SK-N-SH treated with all-trans-retinoic acid at 6 μM for 48 hours (cell line): Measurements from ENCODE around the gene CTBP2.

Experiments
- ATAC-seq: fragments of 200-7000 bp; cut with Tn5 transposase; 3 replicates; pipeline ENCODE4 v1.9.1; 2020; ENCODE audit warnings: mild to moderate bottlenecking, moderate library complexity
- BACH2 ChIP-seq: fragments of 250-450 bp; sonication (Bioruptor Pico); IDR thresholded peaks from 2 replicates; pipeline ENCODE4 v1.9.0; 2021; ENCODE audit warnings: mild to moderate bottlenecking, borderline replicate concordance
- CSDC2 ChIP-seq: fragments of 250-450 bp; sonication (Bioruptor Pico); IDR thresholded peaks from 2 replicates; pipeline ENCODE4 v1.5.0; 2020; ENCODE audit warnings: mild to moderate bottlenecking, moderate library complexity
- ESRRG ChIP-seq: fragments of 250-450 bp; sonication (Bioruptor Pico); IDR thresholded peaks from 2 replicates; pipeline ENCODE4 v1.6.1; 2021; ENCODE audit warnings: mild to moderate bottlenecking
- GLIS3 ChIP-seq: fragments of 250-450 bp; sonication (Bioruptor Pico); IDR thresholded peaks from 2 replicates; pipeline ENCODE4 v1.5.0; 2020; ENCODE audit warnings: mild to moderate bottlenecking, moderate library complexity
- ISL1 ChIP-seq: fragments of 250-450 bp; sonication (Bioruptor Pico); IDR thresholded peaks from 2 replicates; pipeline ENCODE4 v2.1.2; 2022; ENCODE audit warnings: mild to moderate bottlenecking, moderate library complexity
- OSR1 ChIP-seq: fragments of 250-450 bp; sonication (Bioruptor Pico); IDR thresholded peaks from 2 replicates; pipeline ENCODE4 v1.8.0; 2022; ENCODE audit warnings: moderate library complexity, mild to moderate bottlenecking, inconsistent platforms
- PPARA ChIP-seq: fragments of 250-450 bp; sonication (Bioruptor Pico); IDR thresholded peaks from 2 replicates; pipeline ENCODE4 v1.5.0; 2020; ENCODE audit warnings: mild to moderate bottlenecking, borderline replicate concordance
- RARB ChIP-seq: fragments of 250-450 bp; sonication (Bioruptor Pico); IDR thresholded peaks from 2 replicates; pipeline ENCODE4 v1.8.0; 2021; ENCODE audit warnings: mild to moderate bottlenecking, moderate library complexity
- SNAI2 ChIP-seq: fragments of 250-450 bp; sonication (Bioruptor Pico); IDR thresholded peaks from 2 replicates; pipeline ENCODE4 v1.5.0; 2020; ENCODE audit warnings: mild to moderate bottlenecking, moderate library complexity
- TCF4 ChIP-seq: fragments of 250-450 bp; sonication (Bioruptor Pico); IDR thresholded peaks from 2 replicates; pipeline ENCODE4 v1.8.0; 2021; ENCODE audit warnings: mild to moderate bottlenecking, moderate library complexity, borderline replicate concordance
- ZC3H10 ChIP-seq: fragments of 250-450 bp; sonication (Bioruptor Pico); IDR thresholded peaks from 2 replicates; pipeline ENCODE4 v1.5.1; 2021; ENCODE audit warnings: mild to moderate bottlenecking, moderate library complexity
- ZFP3 ChIP-seq: fragments of 250-450 bp; sonication (Bioruptor Pico); IDR thresholded peaks from 2 replicates; pipeline ENCODE4 v1.5.0; 2020; ENCODE audit warnings: mild to moderate bottlenecking, moderate library complexity
- ZFP30 ChIP-seq: fragments of 450-650 bp; formaldehyde crosslinking; IDR thresholded peaks from 2 replicates; pipeline ENCODE4 v1.5.0; 2022; ENCODE audit warnings: mild to moderate bottlenecking, moderate library complexity
- ZNF565 ChIP-seq: fragments of 450-650 bp; formaldehyde crosslinking; conservative IDR thresholded peaks from 2 replicates; pipeline ENCODE4 v1.5.0; 2020; ENCODE audit warnings: low read depth, mild to moderate bottlenecking, moderate library complexity
- ZNF70 ChIP-seq: fragments of 450-650 bp; formaldehyde crosslinking; IDR thresholded peaks from 2 replicates; pipeline ENCODE4 v1.5.0; 2020; ENCODE audit warnings: mild to moderate bottlenecking, moderate library complexity
- ZNF8 ChIP-seq: fragments of 450-650 bp; formaldehyde crosslinking; IDR thresholded peaks from 2 replicates; pipeline ENCODE4 v1.5.0; 2020; ENCODE audit warnings: mild to moderate bottlenecking, moderate library complexity
- TF ChIP-seq, protein P1 (sequence below): fragments of 250-450 bp; sonication (Bioruptor Pico); IDR thresholded peaks from 2 replicates; pipeline ENCODE4 v1.8.0; 2021; ENCODE audit warnings: low read depth, mild to moderate bottlenecking, moderate library complexity, borderline replicate concordance
- TF ChIP-seq, protein P2 (sequence below): fragments of 250-450 bp; sonication (Bioruptor Pico); IDR thresholded peaks from 2 replicates; pipeline ENCODE4 v1.5.0; 2020; ENCODE audit warnings: mild to moderate bottlenecking, moderate library complexity
- TF ChIP-seq, protein P3 (sequence below): fragments of 250-450 bp; sonication (Bioruptor Pico); IDR thresholded peaks from 2 replicates; pipeline ENCODE4 v1.5.1; 2020; ENCODE audit warnings: low read depth, mild to moderate bottlenecking, moderate library complexity
- TF ChIP-seq, protein P4 (sequence below): fragments of 250-450 bp; sonication (Bioruptor Pico); IDR thresholded peaks from 2 replicates; pipeline ENCODE4 v1.5.1; 2021; ENCODE audit warnings: mild to moderate bottlenecking, moderate library complexity
- TF ChIP-seq, protein P5 (sequence below): fragments of 250-450 bp; sonication (Bioruptor Pico); IDR thresholded peaks from 2 replicates; pipeline ENCODE4 v1.8.0; 2020; ENCODE audit warnings: mild to moderate bottlenecking, moderate library complexity, borderline replicate concordance

The CTBP2 gene

DNA sequence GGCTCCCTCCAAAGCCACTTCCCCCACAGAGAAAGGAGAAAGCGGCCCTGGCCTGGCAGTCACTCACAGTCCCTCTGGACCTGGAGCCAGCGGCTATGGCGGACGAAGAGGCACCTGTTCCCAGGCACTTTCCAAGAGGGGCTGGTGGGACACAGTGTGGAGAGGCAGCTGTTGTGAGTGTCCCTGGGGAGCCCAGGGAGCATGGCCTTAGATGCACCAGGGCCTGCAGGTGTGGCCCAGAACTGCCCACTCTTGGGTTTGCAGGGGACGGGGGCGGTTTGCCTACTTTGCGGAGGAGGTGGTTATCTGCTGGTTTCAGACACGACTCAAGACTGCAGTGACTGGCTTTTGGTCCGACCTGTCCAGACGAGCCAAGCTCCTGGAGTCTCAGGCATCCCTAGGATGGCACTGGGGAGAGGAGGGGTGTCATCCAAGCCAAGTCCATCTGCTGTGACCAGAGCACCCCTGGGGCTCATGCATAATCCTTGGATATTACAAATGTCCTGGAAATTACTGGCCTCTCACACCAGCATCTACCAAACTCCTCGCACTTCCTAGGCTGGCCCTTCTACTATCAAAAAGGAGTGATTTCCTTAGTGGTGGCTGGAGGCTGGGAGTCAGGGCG lies 18.4 kb downstream of the CTBP2 start:
- no peak for ATAC-seq
- TF ChIP-seq PPARA (CRISPR knock-in tag) (no peak), ZC3H10 (no peak), ESRRG (CRISPR knock-in tag) (no peak), ZNF565 (CRISPR knock-in tag) (no peak), TCF4 (no peak), GLIS3 (CRISPR knock-in tag) (no peak)

DNA sequence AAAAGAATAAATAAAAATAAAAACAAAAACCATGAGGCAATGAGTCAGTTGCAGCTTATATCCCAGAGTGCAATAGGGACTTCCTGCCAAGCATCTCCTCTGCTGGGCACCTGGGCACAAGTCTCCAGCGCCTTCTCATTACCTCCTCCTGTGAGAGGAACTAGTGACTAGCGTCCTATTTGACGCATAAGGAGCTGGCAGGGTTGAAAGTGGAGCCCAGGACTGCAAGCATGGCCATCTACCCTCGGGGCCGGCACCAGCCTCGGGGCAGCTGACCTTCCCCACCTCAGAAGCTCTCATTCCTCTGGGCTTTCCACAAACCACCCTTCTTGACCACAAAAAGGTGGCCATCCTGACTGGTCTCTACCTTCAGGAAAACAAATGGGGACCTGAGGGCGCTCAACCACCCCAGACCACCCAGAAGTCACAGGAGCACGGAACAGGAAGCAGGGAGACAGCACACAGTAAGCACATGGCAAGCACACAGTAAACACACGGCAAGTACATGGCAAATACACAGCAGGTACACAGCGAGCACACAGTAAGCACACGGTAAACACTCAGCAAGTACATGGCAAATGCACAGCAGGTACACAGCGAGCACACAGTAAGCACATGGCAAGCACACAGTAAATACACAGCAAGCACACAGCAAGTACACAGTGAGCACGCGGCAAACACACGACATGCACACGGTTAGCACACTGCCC lies 19.1 kb downstream of the CTBP2 start:
- no peak for TF ChIP-seq ZFP30
- TF ChIP-seq TCF4: no peak
- no peak for TF ChIP-seq ZNF70 (CRISPR knock-in tag)
- TF ChIP-seq, protein P1, sequence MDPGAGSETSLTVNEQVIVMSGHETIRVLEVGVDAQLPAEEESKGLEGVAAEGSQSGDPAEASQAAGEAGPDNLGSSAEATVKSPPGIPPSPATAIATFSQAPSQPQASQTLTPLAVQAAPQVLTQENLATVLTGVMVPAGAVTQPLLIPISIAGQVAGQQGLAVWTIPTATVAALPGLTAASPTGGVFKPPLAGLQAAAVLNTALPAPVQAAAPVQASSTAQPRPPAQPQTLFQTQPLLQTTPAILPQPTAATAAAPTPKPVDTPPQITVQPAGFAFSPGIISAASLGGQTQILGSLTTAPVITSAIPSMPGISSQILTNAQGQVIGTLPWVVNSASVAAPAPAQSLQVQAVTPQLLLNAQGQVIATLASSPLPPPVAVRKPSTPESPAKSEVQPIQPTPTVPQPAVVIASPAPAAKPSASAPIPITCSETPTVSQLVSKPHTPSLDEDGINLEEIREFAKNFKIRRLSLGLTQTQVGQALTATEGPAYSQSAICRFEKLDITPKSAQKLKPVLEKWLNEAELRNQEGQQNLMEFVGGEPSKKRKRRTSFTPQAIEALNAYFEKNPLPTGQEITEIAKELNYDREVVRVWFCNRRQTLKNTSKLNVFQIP (CRISPR knock-in tag): no peak
- TF ChIP-seq ZC3H10: no peak
- no peak for TF ChIP-seq PPARA (CRISPR knock-in tag)
- TF ChIP-seq BACH2 (CRISPR knock-in tag): no peak
- TF ChIP-seq, protein P2, sequence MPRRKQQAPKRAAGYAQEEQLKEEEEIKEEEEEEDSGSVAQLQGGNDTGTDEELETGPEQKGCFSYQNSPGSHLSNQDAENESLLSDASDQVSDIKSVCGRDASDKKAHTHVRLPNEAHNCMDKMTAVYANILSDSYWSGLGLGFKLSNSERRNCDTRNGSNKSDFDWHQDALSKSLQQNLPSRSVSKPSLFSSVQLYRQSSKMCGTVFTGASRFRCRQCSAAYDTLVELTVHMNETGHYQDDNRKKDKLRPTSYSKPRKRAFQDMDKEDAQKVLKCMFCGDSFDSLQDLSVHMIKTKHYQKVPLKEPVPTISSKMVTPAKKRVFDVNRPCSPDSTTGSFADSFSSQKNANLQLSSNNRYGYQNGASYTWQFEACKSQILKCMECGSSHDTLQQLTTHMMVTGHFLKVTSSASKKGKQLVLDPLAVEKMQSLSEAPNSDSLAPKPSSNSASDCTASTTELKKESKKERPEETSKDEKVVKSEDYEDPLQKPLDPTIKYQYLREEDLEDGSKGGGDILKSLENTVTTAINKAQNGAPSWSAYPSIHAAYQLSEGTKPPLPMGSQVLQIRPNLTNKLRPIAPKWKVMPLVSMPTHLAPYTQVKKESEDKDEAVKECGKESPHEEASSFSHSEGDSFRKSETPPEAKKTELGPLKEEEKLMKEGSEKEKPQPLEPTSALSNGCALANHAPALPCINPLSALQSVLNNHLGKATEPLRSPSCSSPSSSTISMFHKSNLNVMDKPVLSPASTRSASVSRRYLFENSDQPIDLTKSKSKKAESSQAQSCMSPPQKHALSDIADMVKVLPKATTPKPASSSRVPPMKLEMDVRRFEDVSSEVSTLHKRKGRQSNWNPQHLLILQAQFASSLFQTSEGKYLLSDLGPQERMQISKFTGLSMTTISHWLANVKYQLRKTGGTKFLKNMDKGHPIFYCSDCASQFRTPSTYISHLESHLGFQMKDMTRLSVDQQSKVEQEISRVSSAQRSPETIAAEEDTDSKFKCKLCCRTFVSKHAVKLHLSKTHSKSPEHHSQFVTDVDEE: no peak
- no peak for TF ChIP-seq OSR1 (CRISPR knock-in tag)
- TF ChIP-seq CSDC2 (CRISPR knock-in tag): no peak
- TF ChIP-seq, protein P3, sequence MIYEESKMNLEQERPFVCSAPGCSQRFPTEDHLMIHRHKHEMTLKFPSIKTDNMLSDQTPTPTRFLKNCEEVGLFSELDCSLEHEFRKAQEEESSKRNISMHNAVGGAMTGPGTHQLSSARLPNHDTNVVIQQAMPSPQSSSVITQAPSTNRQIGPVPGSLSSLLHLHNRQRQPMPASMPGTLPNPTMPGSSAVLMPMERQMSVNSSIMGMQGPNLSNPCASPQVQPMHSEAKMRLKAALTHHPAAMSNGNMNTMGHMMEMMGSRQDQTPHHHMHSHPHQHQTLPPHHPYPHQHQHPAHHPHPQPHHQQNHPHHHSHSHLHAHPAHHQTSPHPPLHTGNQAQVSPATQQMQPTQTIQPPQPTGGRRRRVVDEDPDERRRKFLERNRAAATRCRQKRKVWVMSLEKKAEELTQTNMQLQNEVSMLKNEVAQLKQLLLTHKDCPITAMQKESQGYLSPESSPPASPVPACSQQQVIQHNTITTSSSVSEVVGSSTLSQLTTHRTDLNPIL (CRISPR knock-in tag): no peak
- no peak for ATAC-seq

DNA sequence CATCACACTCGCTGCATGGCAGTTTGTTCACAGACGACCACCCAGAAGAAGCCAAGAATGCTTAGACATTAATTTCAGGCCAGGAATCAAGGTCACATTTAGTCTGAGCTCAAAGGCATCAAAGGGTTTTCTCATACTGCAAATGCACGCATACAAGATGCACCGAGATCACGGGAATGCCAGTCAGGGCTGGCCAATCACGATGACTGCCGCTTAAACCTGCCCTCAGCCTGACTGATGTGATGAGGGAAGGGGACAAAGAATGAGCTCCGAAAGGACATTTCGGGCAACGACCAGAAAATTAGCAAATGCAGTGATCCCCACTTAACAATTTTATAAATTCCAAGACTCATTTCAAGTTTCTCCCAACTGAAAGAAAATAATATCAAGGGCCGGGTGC lies 20.2 kb downstream of the CTBP2 start:
- TF ChIP-seq RARB (no peak), ZNF8 (CRISPR knock-in tag) (no peak), TCF4 (no peak)
- ATAC-seq: no peak

DNA sequence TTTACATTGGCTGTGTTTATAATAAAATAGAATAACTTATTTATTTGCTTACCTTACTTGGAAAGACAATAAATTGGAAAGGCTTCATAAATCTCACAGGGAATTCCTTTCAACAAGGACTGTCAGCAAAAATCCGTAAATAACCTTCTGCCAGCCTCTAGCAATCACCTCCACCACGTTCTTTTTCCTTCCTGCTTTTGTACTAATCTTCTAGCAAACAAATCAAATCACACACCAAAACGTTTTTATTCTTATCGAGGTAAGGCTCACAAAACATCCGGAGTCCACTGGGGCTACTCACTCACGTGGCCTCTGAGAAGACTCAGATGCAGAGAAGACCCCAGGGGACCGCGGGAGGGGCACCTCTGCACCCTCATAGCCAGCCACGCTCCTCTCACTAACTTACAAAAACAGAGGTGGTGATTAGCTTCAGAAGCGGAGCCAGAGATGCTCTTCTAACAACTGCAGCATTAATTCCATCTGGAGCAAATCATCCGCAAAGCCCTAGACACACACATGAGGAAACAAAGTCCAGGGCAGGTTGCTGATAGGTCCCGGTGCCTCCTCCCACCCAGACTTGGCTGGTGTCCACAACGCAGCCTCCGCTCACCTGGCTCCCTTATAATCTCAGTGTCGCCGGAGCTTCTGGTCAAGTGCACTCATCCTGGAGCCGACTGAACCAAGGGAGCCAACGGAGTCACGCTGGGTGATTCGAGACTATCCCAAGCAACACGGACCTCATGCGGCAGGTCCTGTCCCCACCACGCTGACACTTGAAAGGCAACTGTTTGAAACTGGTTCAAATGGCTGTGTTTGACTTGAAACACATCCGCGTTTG lies 22.5 kb downstream of the CTBP2 start:
- TF ChIP-seq ZFP30: no peak
- no peak for TF ChIP-seq OSR1 (CRISPR knock-in tag)
- TF ChIP-seq, protein P4, sequence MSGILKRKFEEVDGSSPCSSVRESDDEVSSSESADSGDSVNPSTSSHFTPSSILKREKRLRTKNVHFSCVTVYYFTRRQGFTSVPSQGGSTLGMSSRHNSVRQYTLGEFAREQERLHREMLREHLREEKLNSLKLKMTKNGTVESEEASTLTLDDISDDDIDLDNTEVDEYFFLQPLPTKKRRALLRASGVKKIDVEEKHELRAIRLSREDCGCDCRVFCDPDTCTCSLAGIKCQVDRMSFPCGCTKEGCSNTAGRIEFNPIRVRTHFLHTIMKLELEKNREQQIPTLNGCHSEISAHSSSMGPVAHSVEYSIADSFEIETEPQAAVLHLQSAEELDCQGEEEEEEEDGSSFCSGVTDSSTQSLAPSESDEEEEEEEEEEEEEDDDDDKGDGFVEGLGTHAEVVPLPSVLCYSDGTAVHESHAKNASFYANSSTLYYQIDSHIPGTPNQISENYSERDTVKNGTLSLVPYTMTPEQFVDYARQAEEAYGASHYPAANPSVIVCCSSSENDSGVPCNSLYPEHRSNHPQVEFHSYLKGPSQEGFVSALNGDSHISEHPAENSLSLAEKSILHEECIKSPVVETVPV (CRISPR knock-in tag): no peak
- TF ChIP-seq GLIS3 (CRISPR knock-in tag): no peak
- ATAC-seq: no peak

DNA sequence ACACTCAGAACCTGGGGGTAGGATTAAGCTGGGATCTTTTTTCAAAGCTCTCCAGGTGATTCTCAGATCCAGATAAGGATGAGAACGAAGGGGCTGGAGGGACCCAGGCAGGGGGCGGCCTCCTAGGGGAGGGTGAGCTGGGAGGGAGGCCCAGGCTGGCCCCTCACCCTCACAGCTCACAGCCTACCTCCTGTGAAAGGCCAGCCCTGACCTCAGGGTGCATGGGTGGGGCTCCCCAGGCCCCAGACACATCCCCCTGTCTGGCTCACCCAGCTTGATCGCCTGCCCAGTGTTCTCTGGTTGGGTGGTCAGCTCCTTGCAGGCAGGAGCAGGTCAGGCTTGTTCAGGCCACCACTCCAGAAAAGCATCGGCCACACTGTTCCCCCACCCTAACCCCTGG lies 24.3 kb downstream of the CTBP2 start:
- ATAC-seq: no peak
- TF ChIP-seq TCF4: no peak
- no peak for TF ChIP-seq ZNF8 (CRISPR knock-in tag)
- no peak for TF ChIP-seq SNAI2 (CRISPR knock-in tag)
- no peak for TF ChIP-seq RARB
- TF ChIP-seq, protein P5, sequence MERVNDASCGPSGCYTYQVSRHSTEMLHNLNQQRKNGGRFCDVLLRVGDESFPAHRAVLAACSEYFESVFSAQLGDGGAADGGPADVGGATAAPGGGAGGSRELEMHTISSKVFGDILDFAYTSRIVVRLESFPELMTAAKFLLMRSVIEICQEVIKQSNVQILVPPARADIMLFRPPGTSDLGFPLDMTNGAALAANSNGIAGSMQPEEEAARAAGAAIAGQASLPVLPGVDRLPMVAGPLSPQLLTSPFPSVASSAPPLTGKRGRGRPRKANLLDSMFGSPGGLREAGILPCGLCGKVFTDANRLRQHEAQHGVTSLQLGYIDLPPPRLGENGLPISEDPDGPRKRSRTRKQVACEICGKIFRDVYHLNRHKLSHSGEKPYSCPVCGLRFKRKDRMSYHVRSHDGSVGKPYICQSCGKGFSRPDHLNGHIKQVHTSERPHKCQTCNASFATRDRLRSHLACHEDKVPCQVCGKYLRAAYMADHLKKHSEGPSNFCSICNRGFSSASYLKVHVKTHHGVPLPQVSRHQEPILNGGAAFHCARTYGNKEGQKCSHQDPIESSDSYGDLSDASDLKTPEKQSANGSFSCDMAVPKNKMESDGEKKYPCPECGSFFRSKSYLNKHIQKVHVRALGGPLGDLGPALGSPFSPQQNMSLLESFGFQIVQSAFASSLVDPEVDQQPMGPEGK (CRISPR knock-in tag): no peak
- TF ChIP-seq PPARA (CRISPR knock-in tag): no peak
- no peak for TF ChIP-seq ZC3H10
- no peak for TF ChIP-seq ZFP3 (CRISPR knock-in tag)
- TF ChIP-seq ISL1: no peak
- TF ChIP-seq ZNF70 (CRISPR knock-in tag): no peak
- no peak for TF ChIP-seq GLIS3 (CRISPR knock-in tag)
- TF ChIP-seq, protein P3 (CRISPR knock-in tag): no peak
